ENCODE data around the gene KNDC1. TPM values are rescaled to one million over a fixed set of nuclear protein-coding genes. Genes with fewer than 3 reads are reported as not detected.

Gene KNDC1
- total and polyA plus RNA-seq, 2 donors (not counting 3 experiments of a cell fraction or from before 2014, with no cell fraction given): not detected

DNA sequence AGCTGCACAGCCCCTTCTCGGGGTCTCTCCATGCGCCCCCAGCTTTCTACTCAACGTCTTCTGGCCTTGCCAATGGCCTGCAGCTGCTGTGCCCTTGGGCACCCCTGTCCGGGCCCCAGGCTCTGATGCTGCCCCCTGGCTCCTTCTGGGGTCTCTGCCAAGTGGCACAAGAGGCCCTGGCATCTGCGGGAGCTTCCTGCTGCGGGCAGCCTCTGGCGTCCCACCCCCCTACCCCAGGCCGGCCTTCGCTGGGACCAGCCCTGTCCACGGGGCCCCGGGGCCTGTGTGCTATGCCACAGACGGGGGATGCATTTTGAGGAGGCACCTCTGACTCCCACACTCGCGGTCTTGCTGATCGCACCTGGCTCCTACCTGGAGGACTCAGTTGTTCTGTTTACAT is 80.0 kb downstream of the KNDC1 start:
- no peak overlapping the region for H3K4me2 ChIP-seq (ENCODE audit: insufficient read depth, low read length)
- no peaks in the 10 kb centered on the region for H3K4me1 ChIP-seq (ENCODE audit: control insufficient read depth, extremely low read depth, insufficient read depth, low read length)
- H3K9ac ChIP-seq (replicated peaks; ENCODE audit: extremely low read depth, insufficient read depth, low read length): no peak overlapping the region
- intact Hi-C loops (cut with micrococcal nuclease) (no loop called here), dilution Hi-C loops (cut with MboI; ENCODE audit: extremely low pct_ligation_motif_present, low sequenced_read_pairs) (no loop called here)
- no peak overlapping the region for H3K27ac ChIP-seq (ENCODE audit: insufficient read depth, low read depth, low read length)
- no peak for TF ChIP-seq EZH2 (IDR thresholded peaks at IDR 0.05; ENCODE audit: borderline replicate concordance, low read depth, low read length, severe bottlenecking)
- TF ChIP-seq, protein P1, sequence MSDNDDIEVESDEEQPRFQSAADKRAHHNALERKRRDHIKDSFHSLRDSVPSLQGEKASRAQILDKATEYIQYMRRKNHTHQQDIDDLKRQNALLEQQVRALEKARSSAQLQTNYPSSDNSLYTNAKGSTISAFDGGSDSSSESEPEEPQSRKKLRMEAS (IDR thresholded peaks at IDR 0.05; ENCODE audit: insufficient read depth, insufficient read length): no peak
- FAIRE-seq (no peak), DNase-seq (ENCODE audit: low read depth, low spot score) (no peak)
- H3K4me3 ChIP-seq (replicated peaks in 1 of 3; ENCODE audit: insufficient read depth in 1 of 3, low read depth in 1 of 3, low read length in 3 of 3): no peak overlapping the region
- no peaks in the 10 kb centered on the region for H3K79me2 ChIP-seq (ENCODE audit: control insufficient read depth, insufficient read depth, low read length)
- H3K9me3 ChIP-seq (replicated peaks; ENCODE audit: control insufficient read depth, insufficient read depth, low read length): no peaks in the 10 kb centered on the region
- no peaks in the 10 kb centered on the region for H4K20me1 ChIP-seq (replicated peaks; ENCODE audit: control insufficient read depth, extremely low read depth, insufficient read depth, low read length)
- no peak overlapping the region for H2AFZ ChIP-seq (ENCODE audit: low read depth, low read length)
- no TSS peak for BruUV-seq (replicated peaks)
- CTCF ChIA-PET: interaction anchor here (0.6 kb wide), 1 partner anchor 29 kb away, joined by 4 read pairs; no protein-coding TSS in a partner anchor
- peaks cover 26 to 39% of the 10 kb centered on the region in 2 experiments for H3K27me3 ChIP-seq (ENCODE audit: control insufficient read depth in 2 of 2, insufficient read depth in 2 of 2, low read length in 2 of 2)
- POLR2A ChIA-PET: no interaction called here
- H3K36me3 ChIP-seq (ENCODE audit: control insufficient read depth in 2 of 2, extremely low read depth in 1 of 2, insufficient read depth in 2 of 2, low read length in 2 of 2): no peaks in the 10 kb centered on the region
- H3K9me1 ChIP-seq (replicated peaks; ENCODE audit: control insufficient read depth, extremely low read depth, insufficient read depth, low read length): no peaks in the 10 kb centered on the region

DNA sequence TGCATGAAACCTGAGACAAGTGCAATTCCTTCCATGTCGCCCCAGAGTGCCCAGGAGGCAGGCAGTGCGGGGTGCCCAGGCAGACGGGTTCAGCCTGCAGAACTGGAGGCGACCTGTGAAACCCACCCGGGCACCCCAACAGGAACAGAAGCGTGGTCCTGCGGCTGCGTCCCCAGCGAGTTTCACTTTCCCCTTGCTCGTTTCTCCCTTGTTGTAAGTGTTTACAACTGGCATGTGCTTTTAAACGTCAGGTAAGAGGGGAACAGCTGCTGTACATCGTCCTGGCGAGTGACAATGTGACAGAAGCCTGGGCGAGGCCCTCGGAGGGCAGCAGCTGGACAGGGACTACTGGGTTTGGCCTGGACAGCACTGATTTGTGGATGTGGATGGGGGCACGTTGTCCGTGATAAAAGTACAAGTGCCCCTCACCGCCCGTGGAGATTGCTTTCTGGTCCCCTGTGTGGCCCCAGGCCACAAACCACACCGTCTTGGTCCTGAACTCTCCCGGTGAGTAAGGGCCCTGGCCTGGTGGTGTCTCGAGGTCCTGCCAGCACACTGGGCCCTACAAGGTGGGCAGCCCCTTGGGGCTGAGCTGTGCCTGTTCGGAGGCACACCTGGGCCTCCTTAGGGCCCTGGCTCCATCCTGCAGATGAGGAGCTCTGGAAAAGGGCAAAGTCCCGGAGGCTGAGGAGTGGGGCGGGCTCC is 81.6 kb downstream of the KNDC1 start:
- Histone ChIP-seq H3K9me1 (replicated peaks; ENCODE audit: control insufficient read depth, extremely low read depth, insufficient read depth, low read length) (no peaks in the 10 kb centered on the region), H3K9ac (replicated peaks; ENCODE audit: extremely low read depth, insufficient read depth, low read length) (no peak overlapping the region), H3K27me3 (ENCODE audit: control insufficient read depth in 2 of 2, insufficient read depth in 2 of 2, low read length in 2 of 2) (peaks cover 17 to 25% of the 10 kb centered on the region in 2 experiments), H3K4me1 (ENCODE audit: control insufficient read depth, extremely low read depth, insufficient read depth, low read length) (no peaks in the 10 kb centered on the region), H4K20me1 (replicated peaks; ENCODE audit: control insufficient read depth, extremely low read depth, insufficient read depth, low read length) (no peaks in the 10 kb centered on the region), H3K79me2 (ENCODE audit: control insufficient read depth, insufficient read depth, low read length) (no peaks in the 10 kb centered on the region), H3K27ac (ENCODE audit: insufficient read depth, low read depth, low read length) (no peak overlapping the region), H2AFZ (ENCODE audit: low read depth, low read length) (no peak overlapping the region), H3K36me3 (ENCODE audit: control insufficient read depth in 2 of 2, extremely low read depth in 1 of 2, insufficient read depth in 2 of 2, low read length in 2 of 2) (no peaks in the 10 kb centered on the region), H3K4me3 (replicated peaks in 1 of 3; ENCODE audit: insufficient read depth in 1 of 3, low read depth in 1 of 3, low read length in 3 of 3) (no peak overlapping the region), H3K4me2 (ENCODE audit: insufficient read depth, low read length) (no peak overlapping the region), H3K9me3 (replicated peaks; ENCODE audit: control insufficient read depth, insufficient read depth, low read length) (no peaks in the 10 kb centered on the region)
- ChIA-PET POLR2A (no interaction called here), CTCF (no interaction called here)
- BruUV-seq (replicated peaks): no TSS peak
- intact Hi-C loops (cut with micrococcal nuclease): no loop called here
- no peak for FAIRE-seq
- no peak for DNase-seq (ENCODE audit: low read depth, low spot score)
- dilution Hi-C loops (cut with MboI; ENCODE audit: extremely low pct_ligation_motif_present, low sequenced_read_pairs): no loop called here
- TF ChIP-seq, protein P2, sequence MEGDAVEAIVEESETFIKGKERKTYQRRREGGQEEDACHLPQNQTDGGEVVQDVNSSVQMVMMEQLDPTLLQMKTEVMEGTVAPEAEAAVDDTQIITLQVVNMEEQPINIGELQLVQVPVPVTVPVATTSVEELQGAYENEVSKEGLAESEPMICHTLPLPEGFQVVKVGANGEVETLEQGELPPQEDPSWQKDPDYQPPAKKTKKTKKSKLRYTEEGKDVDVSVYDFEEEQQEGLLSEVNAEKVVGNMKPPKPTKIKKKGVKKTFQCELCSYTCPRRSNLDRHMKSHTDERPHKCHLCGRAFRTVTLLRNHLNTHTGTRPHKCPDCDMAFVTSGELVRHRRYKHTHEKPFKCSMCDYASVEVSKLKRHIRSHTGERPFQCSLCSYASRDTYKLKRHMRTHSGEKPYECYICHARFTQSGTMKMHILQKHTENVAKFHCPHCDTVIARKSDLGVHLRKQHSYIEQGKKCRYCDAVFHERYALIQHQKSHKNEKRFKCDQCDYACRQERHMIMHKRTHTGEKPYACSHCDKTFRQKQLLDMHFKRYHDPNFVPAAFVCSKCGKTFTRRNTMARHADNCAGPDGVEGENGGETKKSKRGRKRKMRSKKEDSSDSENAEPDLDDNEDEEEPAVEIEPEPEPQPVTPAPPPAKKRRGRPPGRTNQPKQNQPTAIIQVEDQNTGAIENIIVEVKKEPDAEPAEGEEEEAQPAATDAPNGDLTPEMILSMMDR (IDR thresholded peaks at IDR 0.05; ENCODE audit: extremely low read depth in 1 of 2, insufficient read depth in 1 of 2, low read depth in 1 of 2, low read length in 2 of 2): no peak
- TF ChIP-seq FOS (IDR thresholded peaks at IDR 0.05; ENCODE audit: borderline replicate concordance, insufficient read depth, low read length) (no peak), EZH2 (IDR thresholded peaks at IDR 0.05; ENCODE audit: borderline replicate concordance, low read depth, low read length, severe bottlenecking) (no peak), GATA2 (IDR thresholded peaks at IDR 0.05; ENCODE audit: insufficient read depth, insufficient read length, low read depth, low read length) (no peak), POLR2AphosphoS5 (IDR thresholded peaks at IDR 0.05; ENCODE audit: insufficient read depth, low read depth, low read length) (no peak), MYC (IDR thresholded peaks at IDR 0.05; ENCODE audit: low read depth, low read length) (no peak), POLR2A (IDR thresholded peaks at IDR 0.05; ENCODE audit: low read depth, low read length) (no peak), JUN (IDR thresholded peaks at IDR 0.05; ENCODE audit: borderline replicate concordance, insufficient read depth, insufficient read length, low read depth) (no peak)
- TF ChIP-seq, protein P1 (IDR thresholded peaks at IDR 0.05; ENCODE audit: insufficient read depth, insufficient read length): no peak
